ENCODE measurements around the gene AKAP8.
"Not testable (repeated sequence)": the region's sequence is repeated elsewhere in the genome, so short reads cannot be mapped to it uniquely, and the experiment has no call there.

Gene AKAP8

DNA sequence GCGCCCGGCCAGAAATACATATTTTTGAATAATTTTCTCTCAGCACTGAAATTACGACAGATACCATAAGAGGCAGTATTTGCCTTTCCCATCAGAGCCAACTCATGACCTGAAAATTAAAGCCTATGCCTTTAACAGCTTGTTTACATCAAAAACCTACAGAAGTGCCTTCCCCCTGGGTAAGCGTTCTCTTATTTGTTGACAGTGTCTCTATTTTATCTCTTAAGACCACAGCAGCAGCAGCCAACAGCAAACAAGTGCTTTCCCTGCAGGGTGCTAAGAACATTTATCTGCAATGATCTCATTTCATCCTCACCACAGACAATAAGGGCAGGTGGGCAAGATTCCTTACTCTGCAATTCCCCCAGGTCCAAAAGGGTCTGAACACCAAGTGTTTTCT, 33.2 kb upstream of the AKAP8 start:
- H3K9me3 ChIP-seq, result no peaks in the 10 kb centered on the region
- TF ChIP-seq, protein P1, sequence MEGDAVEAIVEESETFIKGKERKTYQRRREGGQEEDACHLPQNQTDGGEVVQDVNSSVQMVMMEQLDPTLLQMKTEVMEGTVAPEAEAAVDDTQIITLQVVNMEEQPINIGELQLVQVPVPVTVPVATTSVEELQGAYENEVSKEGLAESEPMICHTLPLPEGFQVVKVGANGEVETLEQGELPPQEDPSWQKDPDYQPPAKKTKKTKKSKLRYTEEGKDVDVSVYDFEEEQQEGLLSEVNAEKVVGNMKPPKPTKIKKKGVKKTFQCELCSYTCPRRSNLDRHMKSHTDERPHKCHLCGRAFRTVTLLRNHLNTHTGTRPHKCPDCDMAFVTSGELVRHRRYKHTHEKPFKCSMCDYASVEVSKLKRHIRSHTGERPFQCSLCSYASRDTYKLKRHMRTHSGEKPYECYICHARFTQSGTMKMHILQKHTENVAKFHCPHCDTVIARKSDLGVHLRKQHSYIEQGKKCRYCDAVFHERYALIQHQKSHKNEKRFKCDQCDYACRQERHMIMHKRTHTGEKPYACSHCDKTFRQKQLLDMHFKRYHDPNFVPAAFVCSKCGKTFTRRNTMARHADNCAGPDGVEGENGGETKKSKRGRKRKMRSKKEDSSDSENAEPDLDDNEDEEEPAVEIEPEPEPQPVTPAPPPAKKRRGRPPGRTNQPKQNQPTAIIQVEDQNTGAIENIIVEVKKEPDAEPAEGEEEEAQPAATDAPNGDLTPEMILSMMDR (IDR thresholded peaks at IDR 0.05; ENCODE audit: low read depth, low read length), result no peak
- no peak overlapping the region for H3K4me3 ChIP-seq (ENCODE audit: low read depth, low read length)
- no peak for DNase-seq
- H3K27me3 ChIP-seq, result no peaks in the 10 kb centered on the region
- H3K4me1 ChIP-seq, result no peaks in the 10 kb centered on the region
- H3K36me3 ChIP-seq, result peaks cover 50% of the 10 kb centered on the region

DNA sequence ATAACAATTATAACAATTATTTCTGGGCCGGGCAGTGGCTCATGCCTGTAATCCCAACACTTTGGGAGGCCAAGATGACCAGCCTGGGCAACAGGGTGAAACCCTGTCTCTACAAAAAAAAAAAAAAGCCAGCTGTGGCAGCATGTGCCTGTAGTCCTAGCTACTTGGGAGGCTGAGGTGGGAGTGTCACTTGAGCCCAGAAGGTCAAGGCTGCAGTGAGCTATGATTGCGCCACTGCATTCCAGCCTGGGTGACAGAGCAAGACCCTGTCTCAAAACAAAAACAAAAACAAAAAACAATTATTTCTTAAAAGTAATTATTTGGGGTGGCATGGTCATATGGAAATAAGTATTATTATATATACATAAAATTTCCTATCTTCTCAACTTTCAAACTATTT, 31.8 kb upstream of the AKAP8 start:
- H3K27me3 ChIP-seq; H3K9me3 ChIP-seq; DNase-seq; H3K4me3 ChIP-seq (ENCODE audit: low read depth, low read length); H3K4me1 ChIP-seq: not testable (repeated sequence)
- H3K36me3 ChIP-seq, result peaks cover 57% of the 10 kb centered on the region

DNA sequence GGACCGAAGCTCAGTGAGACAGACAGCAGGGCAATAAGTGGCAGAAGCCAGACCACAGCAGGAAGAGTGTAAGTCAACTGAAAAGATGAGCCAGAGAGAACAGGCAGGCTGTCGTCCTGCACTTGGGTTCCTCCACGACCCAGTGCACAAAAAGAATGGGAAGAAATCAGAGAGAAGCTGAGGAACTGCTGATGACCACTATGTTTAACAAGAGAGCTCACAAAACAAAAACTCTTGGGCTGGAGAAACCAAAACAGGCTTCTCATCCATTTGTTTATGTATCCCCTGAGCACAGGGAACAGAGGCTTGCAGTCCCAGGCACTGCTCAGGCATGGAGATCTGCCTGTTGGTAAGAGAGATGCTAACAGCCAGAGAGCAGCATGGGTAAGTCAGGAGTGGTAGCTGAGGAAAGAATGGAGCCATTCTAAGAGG, 25.2 kb upstream of the AKAP8 start:
- Histone ChIP-seq H3K4me1 (no peaks in the 10 kb centered on the region; the same call in none of the 2 replicates), H3K4me3 (ENCODE audit: low read depth, low read length) (no peak overlapping the region), H3K27me3 (no peaks in the 10 kb centered on the region), H3K36me3 (peaks cover 82% of the 10 kb centered on the region), H3K9me3 (no peaks in the 10 kb centered on the region)
- TF ChIP-seq, protein P1 (IDR thresholded peaks at IDR 0.05; ENCODE audit: low read depth, low read length), result no peak
- no peak for DNase-seq

DNA sequence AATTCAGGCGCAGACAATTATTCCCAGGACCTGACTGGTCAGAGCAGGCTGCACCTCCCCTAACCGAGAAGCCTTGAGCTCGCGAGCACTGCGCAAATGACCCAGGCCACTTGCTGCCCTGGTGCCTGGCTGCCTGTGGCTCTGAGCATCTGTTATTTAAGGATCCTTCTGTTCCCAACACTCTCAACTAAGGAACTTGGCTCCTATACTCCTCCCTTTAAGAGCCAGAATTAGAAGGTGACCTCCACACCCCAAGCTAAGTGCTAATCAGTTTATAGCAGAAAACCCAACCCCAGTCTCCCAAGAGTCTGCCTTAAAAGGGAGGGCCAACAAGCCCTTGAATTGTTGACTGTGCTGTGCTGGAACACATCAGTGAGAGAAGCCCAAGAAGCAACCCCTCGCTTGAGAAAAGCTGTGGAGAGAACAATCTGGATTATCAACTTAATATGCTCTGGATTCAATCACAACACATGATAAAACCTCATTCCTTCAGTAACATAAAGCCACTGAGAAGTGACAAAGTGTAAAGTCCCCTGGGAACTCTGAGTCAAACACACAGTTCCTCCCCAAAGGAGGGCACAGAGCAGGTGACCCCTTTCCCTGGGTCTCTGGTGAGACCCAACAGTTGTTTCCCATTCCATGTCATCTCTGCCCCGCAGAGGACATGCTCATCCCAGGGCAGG, 24.7 kb upstream of the AKAP8 start:
- Histone ChIP-seq H3K27me3 (no peaks in the 10 kb centered on the region), H3K9me3 (no peaks in the 10 kb centered on the region), H3K36me3 (peaks cover 82% of the 10 kb centered on the region), H3K4me1 (peaks cover 3% of the 10 kb centered on the region), H3K4me3 (ENCODE audit: low read depth, low read length) (no peak overlapping the region)
- TF ChIP-seq, protein P1 (IDR thresholded peaks at IDR 0.05; ENCODE audit: low read depth, low read length), result no peak
- no peak for DNase-seq

DNA sequence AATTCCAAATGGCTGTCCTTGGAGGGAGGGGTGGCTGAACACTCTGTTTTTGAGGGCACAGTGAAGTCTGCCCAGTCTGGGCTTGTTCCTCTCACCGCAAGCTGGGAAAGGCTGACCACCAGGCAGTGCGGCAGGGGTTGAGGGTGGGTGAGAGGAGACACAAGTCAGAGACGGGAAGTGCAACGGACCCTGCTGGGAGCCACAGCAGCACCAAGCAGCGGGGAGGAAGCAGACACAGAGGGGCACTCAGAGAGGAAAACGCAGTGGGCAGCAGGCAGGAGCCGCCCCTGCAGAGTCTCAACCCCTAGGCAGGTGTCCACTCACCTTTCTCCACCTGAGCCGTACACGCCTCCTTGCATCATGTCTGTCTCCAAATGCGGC, 23.6 kb upstream of the AKAP8 start:
- no peak for DNase-seq
- H3K9me3 ChIP-seq, result no peaks in the 10 kb centered on the region
- H3K36me3 ChIP-seq, result peaks cover 87% of the 10 kb centered on the region
- H3K4me3 ChIP-seq (ENCODE audit: low read depth, low read length), result no peak overlapping the region
- TF ChIP-seq, protein P1 (IDR thresholded peaks at IDR 0.05; ENCODE audit: low read depth, low read length), result no peak
- no peaks in the 10 kb centered on the region for H3K27me3 ChIP-seq
- H3K4me1 ChIP-seq, result peaks cover 4% of the 10 kb centered on the region

DNA sequence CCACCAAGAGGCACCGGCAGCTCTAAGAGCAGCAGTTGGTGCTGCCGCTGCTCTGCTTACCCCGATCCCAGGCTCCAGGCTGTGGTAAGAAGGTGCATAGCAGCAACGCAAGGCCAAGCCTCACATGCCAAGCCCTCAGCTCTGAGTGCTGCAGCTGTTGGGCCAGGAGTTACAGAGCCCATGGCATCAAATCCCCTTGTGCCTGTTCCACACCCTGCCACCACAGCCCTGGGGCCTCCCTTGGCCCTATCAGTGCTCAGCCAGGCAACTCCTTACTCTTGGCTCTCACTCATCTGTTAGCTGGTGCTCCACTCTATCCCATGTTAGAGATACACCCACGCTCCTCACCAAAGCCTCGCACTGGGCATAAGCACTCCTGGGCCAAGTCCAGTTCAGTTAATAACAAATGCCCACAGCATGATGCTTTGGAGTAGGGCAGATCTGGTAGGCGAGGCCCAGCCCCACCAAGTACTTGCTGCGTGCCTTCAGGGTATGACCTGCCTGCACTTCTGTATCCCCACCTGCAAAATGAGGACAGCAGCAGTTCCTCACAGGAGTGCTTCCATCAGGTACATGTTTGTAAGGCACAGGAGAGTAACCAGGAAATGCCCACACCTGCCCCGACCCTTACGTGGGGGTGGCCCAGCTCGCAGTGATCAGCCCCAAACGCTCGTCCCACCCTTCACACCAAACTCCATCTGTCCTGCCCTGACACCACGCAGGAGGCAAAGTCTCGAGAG, 23.0 kb upstream of the AKAP8 start:
- Histone ChIP-seq H3K4me1 (peaks cover 4% of the 10 kb centered on the region), H3K36me3 (peaks cover 87% of the 10 kb centered on the region), H3K9me3 (no peaks in the 10 kb centered on the region), H3K27me3 (no peaks in the 10 kb centered on the region), H3K4me3 (ENCODE audit: low read depth, low read length) (no peak overlapping the region)
- DNase-seq, result no peak
- TF ChIP-seq, protein P1 (IDR thresholded peaks at IDR 0.05; ENCODE audit: low read depth, low read length), result no peak

Data from BE2C (cell line).